ENCODE data around the gene DDX24. TPM values are rescaled to one million over a fixed set of nuclear protein-coding genes. Genes with fewer than 3 reads are reported as not detected.

DDX24 gene
- total RNA-seq, 1 donor, result 130 TPM

DNA sequence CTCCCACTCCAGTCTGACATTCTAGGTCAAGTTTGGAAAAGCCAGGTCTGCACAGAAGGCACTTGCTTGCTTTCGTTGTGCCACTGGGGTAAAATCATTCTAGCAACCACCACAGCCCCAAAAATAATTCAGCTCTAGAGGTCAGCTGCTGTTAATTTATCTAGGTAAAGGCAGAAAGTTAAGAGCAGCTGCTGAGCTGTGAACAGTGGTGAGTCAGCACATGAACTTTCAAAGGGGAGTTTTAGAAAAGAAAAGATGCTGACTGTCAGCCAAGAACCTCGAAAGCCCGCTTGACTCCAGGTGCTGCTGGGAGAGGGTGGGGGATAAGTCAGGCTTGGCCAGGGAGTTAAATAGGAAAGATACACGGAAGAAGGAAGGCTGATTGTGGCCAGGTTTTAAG lies 71.2 kb downstream of the DDX24 start:
- TF ChIP-seq, protein P1, sequence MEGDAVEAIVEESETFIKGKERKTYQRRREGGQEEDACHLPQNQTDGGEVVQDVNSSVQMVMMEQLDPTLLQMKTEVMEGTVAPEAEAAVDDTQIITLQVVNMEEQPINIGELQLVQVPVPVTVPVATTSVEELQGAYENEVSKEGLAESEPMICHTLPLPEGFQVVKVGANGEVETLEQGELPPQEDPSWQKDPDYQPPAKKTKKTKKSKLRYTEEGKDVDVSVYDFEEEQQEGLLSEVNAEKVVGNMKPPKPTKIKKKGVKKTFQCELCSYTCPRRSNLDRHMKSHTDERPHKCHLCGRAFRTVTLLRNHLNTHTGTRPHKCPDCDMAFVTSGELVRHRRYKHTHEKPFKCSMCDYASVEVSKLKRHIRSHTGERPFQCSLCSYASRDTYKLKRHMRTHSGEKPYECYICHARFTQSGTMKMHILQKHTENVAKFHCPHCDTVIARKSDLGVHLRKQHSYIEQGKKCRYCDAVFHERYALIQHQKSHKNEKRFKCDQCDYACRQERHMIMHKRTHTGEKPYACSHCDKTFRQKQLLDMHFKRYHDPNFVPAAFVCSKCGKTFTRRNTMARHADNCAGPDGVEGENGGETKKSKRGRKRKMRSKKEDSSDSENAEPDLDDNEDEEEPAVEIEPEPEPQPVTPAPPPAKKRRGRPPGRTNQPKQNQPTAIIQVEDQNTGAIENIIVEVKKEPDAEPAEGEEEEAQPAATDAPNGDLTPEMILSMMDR (IDR thresholded peaks at IDR 0.05; ENCODE audit: insufficient read depth, low read length), result no peak
- H3K4me3 ChIP-seq (ENCODE audit: low read depth, low read length), result no peak overlapping the region
- peak; percentile 64 for DNase-seq (ENCODE audit: low read depth)

DNA sequence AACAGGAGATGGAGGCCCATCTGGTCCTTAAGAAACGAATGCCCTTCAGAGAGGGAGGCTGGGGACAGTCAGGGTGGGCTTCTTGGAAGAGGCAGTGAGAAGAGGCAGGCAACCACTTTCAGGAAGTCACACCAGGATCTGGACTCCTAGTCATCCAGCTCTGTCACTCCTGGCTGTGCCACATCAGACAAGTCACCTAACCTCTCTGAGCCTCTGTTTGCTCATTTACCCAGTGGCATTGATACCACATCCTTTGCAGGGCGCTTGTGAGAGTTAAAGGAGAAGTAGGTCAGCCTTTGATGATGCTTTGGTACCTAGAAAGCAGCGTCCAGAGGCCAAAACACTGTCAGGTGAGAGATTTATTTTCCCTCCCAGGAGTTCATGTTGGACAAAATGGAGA lies 72.8 kb downstream of the DDX24 start:
- TF ChIP-seq, protein P1 (IDR thresholded peaks at IDR 0.05; ENCODE audit: insufficient read depth, low read length), result no peak
- DNase-seq (ENCODE audit: low read depth), result no peak
- no peak overlapping the region for H3K4me3 ChIP-seq (ENCODE audit: low read depth, low read length)

DNA sequence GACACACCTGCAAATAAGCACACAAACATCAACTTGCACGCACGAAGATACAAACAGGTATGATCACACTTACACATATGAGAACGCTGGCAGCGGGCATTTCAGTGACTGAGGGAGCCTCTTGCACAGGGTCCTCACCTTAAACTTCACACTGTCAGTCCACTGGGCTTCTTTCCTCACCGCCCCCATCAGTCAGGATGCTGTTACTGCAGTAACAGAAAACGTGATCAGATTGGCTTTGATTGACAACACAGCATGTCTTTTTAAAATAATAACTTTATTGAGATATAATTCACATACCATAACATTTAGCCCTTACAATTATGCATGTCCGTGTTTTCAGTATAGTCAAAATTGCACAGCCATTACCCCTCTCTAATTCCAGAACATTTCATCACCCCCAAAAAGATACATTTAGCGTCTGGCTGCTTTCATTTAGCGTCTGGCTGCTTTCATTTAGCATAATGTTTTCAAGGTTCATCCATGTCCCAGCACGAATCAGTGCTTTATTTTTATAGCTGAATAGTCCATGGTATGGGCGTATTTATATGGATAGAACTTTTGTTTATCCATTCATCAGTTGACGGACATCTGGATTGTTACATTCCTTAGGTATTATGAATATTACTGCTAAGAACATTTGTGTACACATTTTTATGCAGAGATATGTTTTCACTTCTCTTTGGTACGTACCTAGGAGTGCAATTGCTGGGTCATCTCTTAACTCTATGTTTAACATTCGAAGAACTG lies 75.5 kb downstream of the DDX24 start:
- TF ChIP-seq, protein P1 (IDR thresholded peaks at IDR 0.05; ENCODE audit: insufficient read depth, low read length), result peak; percentile 53
- no peak for DNase-seq (ENCODE audit: low read depth)
- H3K4me3 ChIP-seq (ENCODE audit: low read depth, low read length), result no peak overlapping the region

DNA sequence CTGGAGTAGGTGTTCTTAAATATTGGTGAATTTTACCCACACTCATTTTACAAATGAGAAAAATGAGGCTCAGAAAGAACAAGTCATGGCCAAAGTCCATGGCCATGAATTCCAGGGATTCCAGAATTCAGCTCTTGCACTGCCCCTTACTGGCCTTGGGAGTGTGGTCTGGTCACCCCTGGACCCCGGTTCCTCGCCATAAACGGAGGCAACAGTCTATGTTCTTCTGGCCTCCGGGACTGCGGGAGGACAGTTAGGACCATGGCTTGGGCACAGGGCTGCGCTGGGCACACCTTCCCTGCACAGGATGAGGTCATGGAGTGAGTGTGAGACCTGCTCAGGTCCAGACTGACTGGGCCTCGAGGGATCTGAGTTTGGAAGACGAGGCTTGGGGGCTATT lies 77.0 kb downstream of the DDX24 start:
- TF ChIP-seq, protein P1 (IDR thresholded peaks at IDR 0.05; ENCODE audit: insufficient read depth, low read length), result no peak
- no peak for DNase-seq (ENCODE audit: low read depth)

DNA sequence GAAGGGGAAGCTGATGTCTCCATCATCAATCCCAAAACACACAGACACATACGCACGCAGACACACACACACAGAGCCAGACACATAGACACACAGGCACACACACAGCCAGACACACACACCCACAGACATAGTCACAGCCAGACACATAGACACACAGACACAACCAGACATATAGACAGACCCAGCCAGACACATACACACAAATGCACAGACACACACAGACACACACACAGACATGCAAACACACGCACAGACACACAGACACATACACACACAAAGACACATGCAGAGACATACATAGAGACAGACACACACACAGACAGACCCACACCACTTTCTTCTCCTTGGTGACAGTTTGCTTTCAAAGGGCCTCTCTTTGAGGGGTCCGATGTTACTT lies 77.6 kb downstream of the DDX24 start:
- no peak for DNase-seq (ENCODE audit: low read depth)
- no peak overlapping the region for H3K4me3 ChIP-seq (ENCODE audit: low read depth, low read length)
- TF ChIP-seq, protein P1 (IDR thresholded peaks at IDR 0.05; ENCODE audit: insufficient read depth, low read length), result no peak

More for the DNA sequence above, 77.0 kb downstream of the DDX24 start:
- no peak overlapping the region for H3K4me3 ChIP-seq (ENCODE audit: low read depth, low read length)

DNA sequence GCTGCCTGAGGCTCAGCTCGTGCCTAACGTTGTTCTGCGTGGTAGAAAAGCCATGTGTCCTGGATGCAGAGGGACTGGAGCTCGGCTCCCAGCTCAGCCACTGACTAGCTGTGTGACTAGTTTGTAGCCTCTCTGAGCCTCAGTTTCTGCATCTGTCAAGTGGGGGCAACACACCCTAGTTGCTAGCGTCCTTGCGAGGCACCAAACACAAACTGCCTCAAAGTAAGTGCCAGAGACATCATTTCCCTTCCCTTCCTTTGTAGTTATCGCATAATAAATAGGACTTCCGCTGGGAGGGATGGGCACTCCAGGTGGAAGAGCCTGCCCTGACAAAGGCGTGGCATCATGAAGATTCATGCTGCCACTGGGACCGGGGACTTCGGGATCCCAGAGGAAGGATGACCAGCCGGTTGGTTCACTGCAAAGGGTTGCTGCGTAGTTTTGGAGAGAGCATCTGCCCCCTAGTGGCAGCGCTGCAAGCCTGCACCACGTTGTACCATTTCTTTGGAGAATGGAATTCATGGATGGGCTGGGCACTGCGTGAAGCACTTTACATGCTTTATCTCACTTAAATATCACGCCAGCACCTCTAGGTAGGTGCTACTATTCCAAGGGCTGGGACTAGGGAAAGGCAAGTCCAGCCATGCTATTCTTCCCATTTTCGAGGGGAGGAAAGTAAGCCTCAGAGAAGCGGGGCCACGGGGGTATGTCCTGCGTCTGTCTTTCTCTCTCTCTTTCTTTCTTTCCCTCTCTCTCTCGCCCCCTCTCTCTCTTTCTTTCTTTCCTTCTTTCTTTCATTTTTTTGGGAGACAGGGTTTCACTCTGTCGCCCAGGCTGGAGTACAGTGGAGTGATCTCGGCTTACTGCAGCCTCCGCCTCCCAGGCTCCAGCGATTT lies 79.3 kb downstream of the DDX24 start:
- H3K4me3 ChIP-seq (ENCODE audit: low read depth, low read length), result no peak overlapping the region
- TF ChIP-seq, protein P1 (IDR thresholded peaks at IDR 0.05; ENCODE audit: insufficient read depth, low read length), result peak; percentile 94
- peak; percentile 76 for DNase-seq (ENCODE audit: low read depth)

Data from fibroblast of the aortic adventitia (primary cell).